CD4-positive, alpha-beta T cell treated with Interleukin-4 for 4 hours (primary cell): ENCODE measurements around the gene CD28.
"Not testable (repeated sequence)": the region's sequence is repeated elsewhere in the genome, so short reads cannot be mapped to it uniquely, and the experiment has no call there.

ENCODE experiments used
- DNase-seq: peaks from one replicate; pipeline ENCODE4 v3.0.0-alpha.2; 2020

The CD28 gene

GRCh38 chr2:203750346-203751068 lies 44.1 kb downstream of the CD28 start:
- DNase-seq: no peak

- no peak for DNase-seq
These were observed 45.3 kb downstream of the CD28 start for GRCh38 chr2:203751685-203752271.

GRCh38 chr2:203756161-203756560 lies 49.7 kb downstream of the CD28 start:
- DNase-seq: no peak

GRCh38 chr2:203758841-203759689 lies 52.6 kb downstream of the CD28 start:
- no peak for DNase-seq

- DNase-seq: no peak
These were observed 53.4 kb downstream of the CD28 start for GRCh38 chr2:203759690-203760365.

GRCh38 chr2:203761121-203761520 lies 54.7 kb downstream of the CD28 start:
- DNase-seq: no peak

GRCh38 chr2:203763241-203763937 lies 57.0 kb downstream of the CD28 start:
- peak; percentile 42 for DNase-seq

GRCh38 chr2:203763938-203764664 lies 57.7 kb downstream of the CD28 start:
- DNase-seq: peak; percentile 62

GRCh38 chr2:203772456-203773165 lies 66.2 kb downstream of the CD28 start:
- no peak for DNase-seq

- DNase-seq: no peak
These were observed 68.3 kb downstream of the CD28 start for GRCh38 chr2:203774760-203775159.

- no peak for DNase-seq
These were observed 69.2 kb downstream of the CD28 start for GRCh38 chr2:203775684-203776083.

GRCh38 chr2:203777030-203777429 lies 70.6 kb downstream of the CD28 start:
- no peak for DNase-seq

GRCh38 chr2:203779477-203780073 lies 73.1 kb downstream of the CD28 start:
- DNase-seq: not testable (repeated sequence)

- no peak for DNase-seq
These were observed 73.8 kb downstream of the CD28 start for GRCh38 chr2:203780231-203780630.

GRCh38 chr2:203781151-203781550 lies 74.7 kb downstream of the CD28 start:
- DNase-seq: no peak

GRCh38 chr2:203782262-203782976 lies 76.0 kb downstream of the CD28 start:
- DNase-seq: peak; percentile 94

- no peak for DNase-seq
These were observed 77.2 kb downstream of the CD28 start for GRCh38 chr2:203783496-203784203.

GRCh38 chr2:203784710-203785270 lies 78.4 kb downstream of the CD28 start:
- not testable (repeated sequence) for DNase-seq
